Measurements from ENCODE around the gene GATA6.
A peak's percentile ranks its signal among the peaks of the same experiment; 100 is the strongest.
"Not testable (repeated sequence)": the region's sequence is repeated elsewhere in the genome, so short reads cannot be mapped to it uniquely, and the experiment has no call there.

Gene GATA6

DNA sequence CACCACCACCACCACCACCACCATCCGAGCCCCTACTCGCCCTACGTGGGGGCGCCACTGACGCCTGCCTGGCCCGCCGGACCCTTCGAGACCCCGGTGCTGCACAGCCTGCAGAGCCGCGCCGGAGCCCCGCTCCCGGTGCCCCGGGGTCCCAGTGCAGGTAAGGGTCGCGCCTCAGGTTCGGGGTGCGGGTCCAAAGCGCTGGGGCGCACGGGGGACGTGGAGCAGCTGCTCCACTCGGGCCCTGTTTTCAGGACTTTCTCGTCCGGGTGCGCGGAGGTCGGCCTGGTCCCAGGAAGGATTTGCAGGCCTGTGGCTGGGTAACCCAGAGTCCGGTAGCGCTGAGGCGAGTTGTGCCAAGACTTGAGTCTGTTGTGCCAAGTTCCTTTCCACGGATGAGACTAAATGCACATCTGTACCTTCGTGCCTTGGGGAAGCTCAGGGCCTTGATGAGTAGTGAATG is 2.8 kb downstream of the GATA6 start:
- Mint-ChIP-seq H3K27me3 (peaks cover 63% of the 10 kb centered on the region), H3K4me1 (peaks cover 23% of the 10 kb centered on the region), H3K9me3 (no peaks in the 10 kb centered on the region), H3K4me3 (no peak overlapping the region), H3K36me3 (no peaks in the 10 kb centered on the region), H3K27ac (no peak overlapping the region)
- ATAC-seq: no peak

DNA sequence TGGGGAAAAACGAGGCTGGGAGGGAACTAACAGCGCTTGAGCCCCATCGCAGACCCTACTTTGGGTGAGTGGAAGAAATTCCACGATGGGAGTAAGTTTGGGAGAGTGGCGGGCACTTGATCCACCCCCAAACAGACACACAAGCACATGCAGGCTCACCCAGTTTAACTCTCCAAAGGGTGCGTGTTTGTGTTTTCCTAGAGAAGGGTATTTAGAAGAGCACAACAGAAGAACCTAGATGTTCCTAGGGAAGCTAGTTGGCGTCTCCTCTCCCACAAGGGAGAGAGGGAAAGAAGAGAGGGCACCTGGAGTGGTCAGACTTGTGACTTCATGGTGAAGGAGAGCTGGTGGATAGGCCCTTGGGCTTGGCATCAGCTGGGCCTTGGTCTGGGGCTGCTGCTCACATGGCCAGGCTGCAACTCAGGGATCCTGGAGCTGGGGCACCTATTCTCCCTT is 3.2 kb downstream of the GATA6 start:
- no peak overlapping the region for H3K4me3 Mint-ChIP-seq

DNA sequence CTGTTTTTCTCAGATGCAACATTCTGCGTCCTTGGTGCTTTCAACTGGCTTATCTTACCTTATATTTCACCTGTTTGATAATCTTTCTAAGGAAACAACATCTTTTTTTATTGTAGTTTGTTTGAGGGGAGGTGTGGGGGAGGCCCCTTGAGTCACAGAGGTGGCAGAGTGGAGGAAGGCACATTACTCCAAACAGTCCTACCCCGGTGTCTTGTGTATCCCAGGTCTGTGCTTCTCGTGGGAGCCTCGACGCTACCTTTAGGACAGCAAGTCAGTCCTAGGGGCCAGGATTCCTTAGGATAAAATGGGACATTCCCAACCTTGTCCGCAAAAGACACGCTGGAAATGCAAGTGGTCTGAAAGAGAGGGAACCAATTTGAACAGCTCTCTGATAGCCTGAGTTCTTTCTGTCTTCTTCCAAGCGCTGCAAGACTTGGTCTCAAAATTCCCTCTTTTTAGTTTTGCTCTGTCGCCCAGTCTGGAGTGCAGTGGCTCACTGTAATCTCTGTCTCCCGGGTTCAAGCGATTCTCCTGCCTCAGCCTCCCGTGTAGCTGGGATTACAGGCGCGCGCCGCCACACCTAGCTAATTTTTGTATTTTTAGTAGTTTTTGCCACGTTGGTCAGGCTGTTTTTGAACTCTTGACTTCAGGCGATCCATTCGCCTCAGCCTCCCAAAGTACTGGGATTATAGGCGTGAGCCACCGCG is 4.0 kb downstream of the GATA6 start:
- peaks cover 59% of the 10 kb centered on the region for H3K27me3 Mint-ChIP-seq
- H3K9me3 Mint-ChIP-seq: no peaks in the 10 kb centered on the region
- no peak overlapping the region for H3K27ac Mint-ChIP-seq
- peaks cover 23% of the 10 kb centered on the region for H3K4me1 Mint-ChIP-seq
- no peak overlapping the region for H3K4me3 Mint-ChIP-seq
- H3K36me3 Mint-ChIP-seq: no peaks in the 10 kb centered on the region
- ATAC-seq: no peak

More for the DNA sequence above, 3.2 kb downstream of the GATA6 start:
- H3K36me3 Mint-ChIP-seq: no peaks in the 10 kb centered on the region
- ATAC-seq: no peak
- H3K9me3 Mint-ChIP-seq: no peaks in the 10 kb centered on the region
- peaks cover 63% of the 10 kb centered on the region for H3K27me3 Mint-ChIP-seq
- H3K27ac Mint-ChIP-seq: no peak overlapping the region
- peaks cover 23% of the 10 kb centered on the region for H3K4me1 Mint-ChIP-seq

DNA sequence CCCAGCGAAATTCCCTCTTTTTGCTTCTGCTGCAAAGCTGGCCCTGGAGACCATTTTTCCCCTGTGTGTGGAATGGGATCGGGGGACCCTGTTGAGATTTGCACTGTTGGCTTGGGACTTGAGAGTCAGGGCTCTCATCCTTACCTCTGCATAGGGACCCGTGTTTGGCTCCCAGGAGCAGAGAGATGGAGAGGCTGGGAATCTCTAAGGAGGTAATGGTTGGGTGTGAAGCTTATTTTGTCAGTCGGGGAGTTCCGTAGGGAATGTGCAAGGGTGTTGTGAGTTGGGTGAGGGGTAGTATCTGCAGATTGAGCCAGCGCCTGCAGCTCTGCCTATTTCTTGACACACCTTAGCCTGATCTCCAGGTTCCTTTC is 4.5 kb downstream of the GATA6 start:
- H3K4me3 Mint-ChIP-seq: no peak overlapping the region
- no peak for ATAC-seq
- H3K9me3 Mint-ChIP-seq: no peaks in the 10 kb centered on the region
- no peaks in the 10 kb centered on the region for H3K36me3 Mint-ChIP-seq
- no peak overlapping the region for H3K27ac Mint-ChIP-seq
- H3K4me1 Mint-ChIP-seq: peaks cover 23% of the 10 kb centered on the region
- H3K27me3 Mint-ChIP-seq: peaks cover 54% of the 10 kb centered on the region

DNA sequence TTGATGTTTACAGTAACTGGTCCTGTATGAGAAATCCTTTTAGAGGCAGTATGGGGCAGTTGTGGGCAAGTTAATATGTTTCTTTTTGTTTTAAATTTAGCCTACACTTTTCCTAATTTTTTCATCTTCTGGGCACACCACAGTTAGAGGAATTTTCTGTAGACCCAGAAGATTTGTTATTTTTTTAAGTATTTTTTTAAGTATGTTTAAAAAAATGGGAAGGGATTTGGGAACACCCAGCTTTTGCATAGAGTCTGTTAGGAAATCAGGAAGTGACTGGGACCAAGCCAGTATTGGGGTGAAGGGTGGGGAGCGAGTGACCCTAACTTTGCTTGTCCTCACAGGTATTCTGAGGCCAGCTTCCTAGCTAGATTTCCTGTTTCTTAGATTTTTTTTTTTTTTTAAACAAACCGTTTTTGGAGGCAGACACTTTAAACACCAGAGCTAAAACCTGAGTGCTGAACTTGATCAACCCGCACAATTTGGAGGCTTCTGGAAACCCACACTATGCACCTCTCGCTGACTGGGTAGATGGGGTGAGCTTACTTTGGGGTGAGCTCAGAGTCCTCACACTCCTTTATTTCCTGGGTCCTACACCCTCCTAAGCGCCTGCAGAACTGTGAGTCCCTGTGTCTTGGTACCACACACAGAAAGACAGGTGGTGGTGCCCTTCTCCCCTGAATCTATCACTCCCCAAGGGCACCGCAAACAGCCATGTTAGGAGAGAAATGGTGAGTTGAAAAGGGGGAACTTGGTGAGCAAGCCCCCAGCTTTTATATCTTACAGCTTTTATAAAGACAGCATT is 5.2 kb downstream of the GATA6 start:
- Mint-ChIP-seq H3K27me3 (peaks cover 48% of the 10 kb centered on the region), H3K9me3 (no peaks in the 10 kb centered on the region), H3K36me3 (no peaks in the 10 kb centered on the region), H3K4me3 (no peak overlapping the region), H3K27ac (no peak overlapping the region), H3K4me1 (peaks cover 17% of the 10 kb centered on the region)
- ATAC-seq: no peak

DNA sequence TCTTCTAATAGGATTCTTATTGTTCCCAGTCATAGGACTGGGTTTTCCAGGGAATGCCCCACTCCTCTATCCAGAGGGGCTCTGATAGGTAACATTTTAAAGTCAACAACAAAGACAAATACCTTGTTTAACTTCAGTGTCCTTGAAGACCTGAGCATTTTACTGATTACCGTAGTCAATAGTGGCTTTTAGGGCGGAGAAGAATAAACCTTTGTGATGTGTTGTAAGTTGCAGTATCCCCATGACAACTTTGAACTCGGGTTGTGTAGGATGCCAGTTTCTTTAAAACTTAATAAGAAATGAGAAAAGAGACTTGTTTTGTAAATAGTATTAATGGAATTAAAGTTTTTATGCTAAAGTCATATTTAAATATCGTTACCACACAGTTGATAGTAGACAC is 6.0 kb downstream of the GATA6 start:
- Mint-ChIP-seq H3K9me3 (no peaks in the 10 kb centered on the region), H3K4me3 (no peak overlapping the region), H3K27me3 (peaks cover 40% of the 10 kb centered on the region)

DNA sequence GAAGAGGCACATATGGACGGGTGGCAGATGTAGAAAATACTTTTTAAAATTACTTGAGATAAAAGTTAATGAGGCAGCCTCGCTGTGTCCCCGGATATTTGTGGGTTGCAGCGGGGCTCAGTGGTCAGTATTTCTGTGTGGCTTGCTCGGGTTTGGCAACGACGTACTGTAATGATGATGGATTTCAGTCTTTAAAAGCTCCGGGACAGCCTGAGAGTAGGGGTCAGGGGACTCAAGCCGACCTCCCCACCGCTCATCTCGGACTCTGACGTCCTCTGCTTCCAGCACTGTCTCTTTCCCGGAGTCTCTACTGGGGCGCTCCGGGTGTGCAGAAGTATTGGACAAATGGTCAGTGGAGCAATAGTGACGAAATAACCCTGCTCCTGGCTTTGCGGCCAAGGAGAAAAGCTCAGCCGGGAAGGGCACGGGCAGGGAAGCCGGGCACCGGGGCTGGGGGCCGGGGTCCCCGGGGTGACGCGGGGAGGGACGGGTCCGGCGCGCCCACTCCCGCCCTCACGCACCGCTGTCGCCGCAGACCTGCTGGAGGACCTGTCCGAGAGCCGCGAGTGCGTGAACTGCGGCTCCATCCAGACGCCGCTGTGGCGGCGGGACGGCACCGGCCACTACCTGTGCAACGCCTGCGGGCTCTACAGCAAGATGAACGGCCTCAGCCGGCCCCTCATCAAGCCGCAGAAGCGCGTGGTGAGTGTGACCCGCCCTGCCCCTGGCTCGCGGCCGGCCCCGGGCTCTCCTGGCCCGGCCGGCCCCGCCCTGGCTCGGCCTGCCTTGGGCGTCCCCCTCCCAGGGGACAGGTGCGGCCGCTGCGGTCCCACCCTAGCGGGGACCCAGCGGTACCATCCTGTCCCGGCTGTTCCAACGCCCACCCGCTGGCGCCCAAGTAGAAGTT is 7.3 kb downstream of the GATA6 start:
- Mint-ChIP-seq H3K27ac (no peak overlapping the region), H3K27me3 (peaks cover 31% of the 10 kb centered on the region), H3K36me3 (no peaks in the 10 kb centered on the region), H3K4me3 (no peak overlapping the region), H3K4me1 (no peaks in the 10 kb centered on the region), H3K9me3 (no peaks in the 10 kb centered on the region)
- ATAC-seq: peak; percentile 39

More for the DNA sequence above, 6.0 kb downstream of the GATA6 start:
- Mint-ChIP-seq H3K27ac (no peak overlapping the region), H3K36me3 (no peaks in the 10 kb centered on the region), H3K4me1 (peaks cover 9% of the 10 kb centered on the region)
- no peak for ATAC-seq

DNA sequence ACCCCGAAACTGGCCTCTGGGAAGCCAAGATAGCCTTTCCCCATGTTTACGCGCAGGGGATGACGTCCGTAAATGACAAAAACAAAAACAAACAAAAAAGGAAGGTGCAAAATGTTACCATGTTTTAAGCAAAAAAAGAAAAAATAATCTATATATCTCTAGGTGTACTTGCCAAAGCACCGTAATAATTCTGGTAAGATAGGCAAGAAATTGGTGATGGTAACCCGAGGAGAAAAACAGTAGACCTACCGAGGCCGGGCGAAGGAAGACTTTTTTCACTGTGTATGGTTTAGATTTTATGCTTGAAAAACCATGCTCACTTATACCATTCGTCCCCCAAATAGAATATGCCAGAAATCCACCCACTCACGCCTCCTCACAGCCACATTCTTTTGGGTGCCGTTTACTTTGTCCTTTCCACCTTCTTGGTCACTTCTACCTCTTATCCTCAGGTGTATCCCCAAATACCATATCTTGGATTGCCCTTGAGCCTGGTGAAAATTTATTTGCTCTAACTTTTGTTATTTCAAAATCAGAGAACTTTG is 8.0 kb downstream of the GATA6 start:
- no peaks in the 10 kb centered on the region for H3K36me3 Mint-ChIP-seq
- ATAC-seq: no peak
- H3K4me1 Mint-ChIP-seq: no peaks in the 10 kb centered on the region
- H3K27me3 Mint-ChIP-seq: peaks cover 29% of the 10 kb centered on the region
- H3K9me3 Mint-ChIP-seq: no peaks in the 10 kb centered on the region
- no peak overlapping the region for H3K27ac Mint-ChIP-seq
- H3K4me3 Mint-ChIP-seq: no peak overlapping the region

DNA sequence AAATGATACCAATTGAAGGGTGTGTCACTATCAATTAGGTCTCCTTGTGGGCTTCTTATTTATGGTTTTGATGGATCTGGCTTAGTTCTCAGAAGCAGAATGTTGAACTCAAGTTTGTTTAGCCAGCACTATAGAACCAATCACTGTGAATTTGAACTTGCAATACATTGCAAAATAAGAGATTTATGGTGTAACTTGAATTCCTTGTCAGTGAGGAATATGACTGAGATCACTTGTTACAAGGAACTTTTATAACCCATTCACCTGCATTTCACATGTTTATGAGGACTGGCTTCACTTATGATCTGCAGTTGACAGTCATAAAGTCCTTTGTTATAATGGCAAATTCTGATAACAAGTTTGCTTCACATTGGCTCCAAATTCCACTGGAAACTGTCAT is 9.8 kb downstream of the GATA6 start:
- Mint-ChIP-seq H3K36me3 (no peaks in the 10 kb centered on the region), H3K4me1 (no peaks in the 10 kb centered on the region), H3K27me3 (peaks cover 11% of the 10 kb centered on the region), H3K4me3 (no peak overlapping the region), H3K27ac (no peak overlapping the region), H3K9me3 (no peaks in the 10 kb centered on the region)
- ATAC-seq: no peak

DNA sequence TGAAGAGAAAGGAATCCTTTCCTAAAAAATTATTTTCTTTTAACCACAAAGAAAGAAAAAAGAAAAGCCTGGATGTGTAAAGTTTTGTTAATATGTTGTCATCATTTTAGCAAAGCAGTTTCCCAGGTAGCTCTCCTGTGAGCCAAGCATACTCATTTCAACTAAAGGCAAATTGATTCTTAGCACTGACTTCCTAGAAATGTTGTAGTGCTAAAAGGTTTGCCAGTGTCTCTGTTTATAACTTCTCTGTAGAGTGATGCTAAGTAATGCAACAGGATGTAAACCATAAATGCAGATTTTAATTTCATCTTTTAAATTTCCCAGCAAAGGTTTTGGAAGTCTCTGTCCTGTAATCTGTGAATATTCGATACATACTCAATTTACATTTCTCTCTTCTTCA is 10.2 kb downstream of the GATA6 start:
- peaks cover 9% of the 10 kb centered on the region for H3K27me3 Mint-ChIP-seq
- no peaks in the 10 kb centered on the region for H3K36me3 Mint-ChIP-seq
- no peak overlapping the region for H3K27ac Mint-ChIP-seq
- no peaks in the 10 kb centered on the region for H3K9me3 Mint-ChIP-seq
- no peak for ATAC-seq
- no peak overlapping the region for H3K4me3 Mint-ChIP-seq
- no peaks in the 10 kb centered on the region for H3K4me1 Mint-ChIP-seq

DNA sequence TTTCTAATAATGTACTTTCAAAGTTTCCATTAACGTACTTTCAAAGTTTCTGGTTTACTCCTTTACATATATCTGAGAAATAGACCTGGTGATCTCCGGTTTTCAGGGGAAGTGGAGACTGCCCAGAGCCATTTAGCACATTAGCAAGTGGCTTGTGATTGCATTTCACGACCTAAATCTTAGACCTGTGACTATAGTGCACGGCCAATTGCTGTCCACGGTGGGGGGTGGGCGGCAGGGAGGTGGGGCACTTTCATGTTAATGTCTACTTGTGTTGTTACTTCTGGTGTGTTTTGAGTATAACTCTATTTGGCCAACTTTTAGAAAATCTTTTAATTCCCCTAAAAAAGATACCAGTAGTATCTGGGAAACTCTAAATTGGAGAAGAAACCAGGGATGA is 11.3 kb downstream of the GATA6 start:
- Mint-ChIP-seq H3K36me3 (no peaks in the 10 kb centered on the region), H3K4me3 (no peak overlapping the region), H3K27me3 (peaks cover 9% of the 10 kb centered on the region), H3K9me3 (no peaks in the 10 kb centered on the region), H3K4me1 (no peaks in the 10 kb centered on the region), H3K27ac (no peak overlapping the region)
- ATAC-seq: no peak

DNA sequence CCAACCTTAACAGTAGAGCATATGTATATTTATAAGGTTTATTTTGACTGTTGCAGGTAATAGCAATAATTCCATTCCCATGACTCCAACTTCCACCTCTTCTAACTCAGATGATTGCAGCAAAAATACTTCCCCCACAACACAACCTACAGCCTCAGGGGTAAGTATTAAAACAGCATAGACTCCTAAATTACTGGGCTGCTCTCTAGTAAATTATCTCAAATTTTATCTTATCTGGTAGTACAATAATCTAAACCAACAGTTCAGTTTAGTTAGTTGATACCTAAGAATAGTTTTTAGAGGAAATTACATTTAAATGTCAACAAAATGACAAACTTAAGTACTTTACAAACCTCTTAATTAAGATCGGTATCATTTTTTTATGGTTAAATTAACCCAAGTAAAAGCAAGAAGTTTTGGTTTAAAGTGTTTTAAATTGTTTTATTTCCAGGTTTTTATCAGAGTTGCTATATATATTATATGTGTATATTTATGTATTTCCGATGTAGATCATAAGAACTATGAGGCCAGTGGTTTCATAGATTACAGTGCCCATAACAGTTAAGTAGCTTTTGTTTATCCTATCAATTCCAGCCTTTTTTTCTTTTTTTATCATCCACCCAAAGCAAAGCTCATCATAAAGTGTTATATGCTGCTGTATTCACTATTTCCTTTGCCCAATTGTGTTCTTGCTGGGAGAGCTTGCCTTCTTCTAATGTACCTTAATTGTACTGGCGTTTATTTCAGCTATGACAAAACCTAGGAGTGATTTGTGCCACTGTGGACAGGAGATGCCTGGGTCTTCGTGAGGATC is 13.7 kb downstream of the GATA6 start:
- H3K36me3 Mint-ChIP-seq: no peaks in the 10 kb centered on the region
- H3K9me3 Mint-ChIP-seq: no peaks in the 10 kb centered on the region
- no peak for ATAC-seq
- no peak overlapping the region for H3K27ac Mint-ChIP-seq
- peaks cover 3% of the 10 kb centered on the region for H3K27me3 Mint-ChIP-seq
- H3K4me1 Mint-ChIP-seq: no peaks in the 10 kb centered on the region
- H3K4me3 Mint-ChIP-seq: no peak overlapping the region

DNA sequence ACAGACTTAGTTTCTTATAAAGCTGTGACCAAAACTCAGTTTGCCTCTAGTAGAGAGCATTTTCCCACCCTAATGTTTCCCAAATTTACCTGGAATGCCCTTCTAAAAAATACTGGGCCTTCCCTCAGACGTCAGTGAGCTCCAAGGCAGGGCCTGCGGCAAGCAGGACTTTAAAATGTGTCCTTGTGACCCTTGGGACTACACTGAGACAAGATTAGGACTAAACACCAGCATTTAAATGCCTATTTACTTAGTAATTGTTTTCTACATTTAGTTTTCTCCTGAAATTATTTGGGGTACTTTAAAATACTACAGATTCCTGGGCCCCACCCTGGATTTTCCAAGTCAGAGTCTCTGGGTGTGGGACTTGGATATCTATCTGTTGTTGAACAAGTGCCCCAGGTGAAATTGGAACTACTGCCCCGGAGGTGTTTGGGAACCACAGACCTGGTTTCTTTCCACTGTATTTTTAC is 14.3 kb downstream of the GATA6 start:
- Mint-ChIP-seq H3K4me3 (no peak overlapping the region), H3K36me3 (no peaks in the 10 kb centered on the region), H3K27ac (no peak overlapping the region), H3K9me3 (no peaks in the 10 kb centered on the region), H3K4me1 (no peaks in the 10 kb centered on the region), H3K27me3 (peaks cover 9% of the 10 kb centered on the region)
- no peak for ATAC-seq

DNA sequence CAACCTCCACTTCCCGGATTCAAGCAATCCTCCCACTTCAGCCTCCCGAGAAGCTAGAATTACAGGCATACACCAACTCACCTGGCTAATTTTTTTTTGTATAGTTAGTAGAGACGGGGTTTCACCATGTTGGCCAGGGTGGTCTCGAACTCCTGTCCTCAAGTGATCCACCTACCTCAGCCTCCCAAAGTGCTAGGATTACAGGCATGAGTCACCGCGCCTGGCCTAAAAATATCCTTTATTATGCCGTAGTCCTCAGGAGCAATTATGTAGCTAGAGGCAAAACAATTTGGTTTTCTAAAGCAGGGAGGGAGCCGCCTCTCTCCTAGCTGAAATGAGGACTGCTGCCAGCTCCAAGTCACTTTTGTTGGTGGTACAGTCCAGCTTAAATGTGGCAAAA is 15.2 kb downstream of the GATA6 start:
- not testable (repeated sequence) for ATAC-seq, H3K27me3 Mint-ChIP-seq, H3K4me1 Mint-ChIP-seq, H3K27ac Mint-ChIP-seq, H3K4me3 Mint-ChIP-seq, H3K9me3 Mint-ChIP-seq, H3K36me3 Mint-ChIP-seq
